Esophagus muscularis mucosa (tissue), 4 donors: ENCODE data around the gene BCL7A. TPM values are rescaled to one million over a fixed set of nuclear protein-coding genes. Genes with fewer than 3 reads are reported as not detected.

Source experiments
- DNase-seq: peaks from one replicate; pipeline ENCODE4 v3.0.0-alpha.2; 2017; ENCODE audit errors: extremely low spot score
- H3K27ac ChIP-seq, 4 donors: fragments of 200-600 bp; sonication (generic); replicated peaks in 1 of 4; 1 replicate in 3 of 4; 2 replicates in 1 of 4; pipeline ENCODE4 v1.5.1; 2016 to 2019; ENCODE audit warnings: mild to moderate bottlenecking in 1 of 4
- H3K27me3 ChIP-seq, 4 donors: fragments of 200-600 bp; sonication (generic); one replicate each; pipeline versions ENCODE4 v1.5.1 to v1.6.0; 2016 to 2019
- H3K36me3 ChIP-seq, 4 donors: fragments of 200-600 bp; sonication (generic); one replicate each; pipeline ENCODE4 v1.5.1; 2016 to 2019
- H3K4me1 ChIP-seq, 4 donors: fragments of 200-600 bp; sonication (generic); one replicate each; pipeline ENCODE4 v1.5.1; 2016 to 2019
- H3K4me3 ChIP-seq, 4 donors: fragments of 200-600 bp; sonication (generic); 1 replicate in 2 of 4; 2 replicates in 2 of 4; pipeline ENCODE4 v1.5.1; 2016 to 2019; ENCODE audit warnings: mild to moderate bottlenecking in 4 of 4, moderate library complexity in 1 of 4
- H3K9me3 ChIP-seq, 4 donors: fragments of 200-600 bp; sonication (generic); 1 replicate in 3 of 4; 2 replicates in 1 of 4; pipeline ENCODE4 v1.5.1; 2016 to 2019
- CTCF ChIP-seq, 3 experiments: fragments of 200-600 bp in 2 of 3; fragments of 450-650 bp in 1 of 3; sonication (generic) in 2 of 3; IDR thresholded peaks; one replicate each; pipeline ENCODE4 v1.5.1; 2017 to 2019; ENCODE audit warnings: antibody characterized with exemption in 3 of 3, mild to moderate bottlenecking in 2 of 3, moderate library complexity in 1 of 3
- EP300 ChIP-seq: sonication (generic); formaldehyde crosslinking; IDR thresholded peaks from one replicate; pipeline ENCODE4 v1.6.1; 2017; ENCODE audit warnings: antibody characterized with exemption
- POLR2A ChIP-seq: fragments of 450-650 bp; IDR thresholded peaks from one replicate; pipeline ENCODE4 v1.6.1; 2017; ENCODE audit warnings: antibody characterized with exemption, moderate library complexity, mild to moderate bottlenecking, low read depth
- POLR2AphosphoS5 ChIP-seq, 2 donors: sonication (generic); formaldehyde crosslinking; IDR thresholded peaks; one replicate each; pipeline ENCODE4 v1.6.1; 2017; ENCODE audit warnings: antibody characterized with exemption in 2 of 2
- WGBS: methylation state at CpG from one replicate; pipeline ENCODE4 v1.1.5; 2018; 5-methylcytosine and 5-hydroxymethylcytosine counted together
- intact Hi-C: fragments of 100-400 bp; cut with DNase I; formaldehyde crosslinking; loops from one replicate; pipeline ENCODE4 v1.15.1; 2023
- total RNA-seq, 4 donors: library from RNA; depleted of rRNA; stranded (reverse); fragments of >200 nt; gene quantifications; one replicate each; pipeline versions ENCODE4 v1.1.0 to v1.2.1, GENCODE V29; 2016

The BCL7A gene
- 10 to 100 TPM in 1 of 4 donors, 1 to 10 TPM in 3; 2.9 to 10.1 (median 6.3) TPM for total RNA-seq

- DNase-seq = no peak
- Histone ChIP-seq H3K27ac (peak within 1 kb of the TSS; percentile 72 to 92 (median 88)), H3K27me3 (no peaks in the 10 kb centered on the region), H3K36me3 (no peaks in the 10 kb centered on the region), H3K9me3 (no peaks in the 10 kb centered on the region), H3K4me1 (peaks cover 19 to 30% (median 23%) of the 10 kb centered on the region in 4 donors), H3K4me3 (peak within 1 kb of the TSS; percentile 67 to 81 (median 72))
- WGBS = 1% methylated on average over 41 of the region's 83 CpGs
- no peak for TF ChIP-seq EP300
- no peak for TF ChIP-seq POLR2A
- TF ChIP-seq CTCF (IDR thresholded peaks at IDR 0.05) = no peak
- TF ChIP-seq POLR2AphosphoS5 (IDR thresholded peaks at IDR 0.05) = peak in 1 of 2 donors; percentile 45
- intact Hi-C loops = no loop called here
Measured at GRCh38 chr12:122021822-122022392, at the start of gene BCL7A. Gene BCL7A (plus strand): TSS chr12:122021884. CDS start chr12:122022092, 208 bp downstream.

GRCh38 chr12:121974026-121974985, 47.4 kb upstream of the BCL7A start:
- no peak overlapping the region for H3K4me3 ChIP-seq
- no peak for DNase-seq
- 73% methylated on average over 13 of the region's 13 CpGs for WGBS
- H3K36me3 ChIP-seq = no peaks in the 10 kb centered on the region
- no peak overlapping the region for H3K27ac ChIP-seq
- H3K27me3 ChIP-seq = no peaks in the 10 kb centered on the region
- no peaks in the 10 kb centered on the region for H3K9me3 ChIP-seq
- TF ChIP-seq POLR2AphosphoS5 (IDR thresholded peaks at IDR 0.05) = no peak
- no peak for TF ChIP-seq POLR2A
- no peak for TF ChIP-seq CTCF (IDR thresholded peaks at IDR 0.05)
- no peak for TF ChIP-seq EP300
- peaks cover 0 to 8% (median 0%) of the 10 kb centered on the region in 4 donors for H3K4me1 ChIP-seq
- intact Hi-C loops = no loop called here

- intact Hi-C loops = no loop called here
- 92% methylated on average over 6 of the region's 6 CpGs for WGBS
Measured at GRCh38 chr12:121975021-121975420, 46.7 kb upstream of the BCL7A start.

GRCh38 chr12:121976950-121977349, 44.7 kb upstream of the BCL7A start:
- no peaks in the 10 kb centered on the region for H3K36me3 ChIP-seq
- 96% methylated on average over 5 of the region's 5 CpGs for WGBS
- intact Hi-C loops = no loop called here
- no peak for TF ChIP-seq EP300
- no peak for TF ChIP-seq POLR2A
- no peak overlapping the region for H3K27ac ChIP-seq
- H3K4me3 ChIP-seq = no peak overlapping the region
- no peaks in the 10 kb centered on the region for H3K27me3 ChIP-seq
- DNase-seq = no peak
- H3K4me1 ChIP-seq = peaks cover 0 to 4% (median 0%) of the 10 kb centered on the region in 4 donors
- no peaks in the 10 kb centered on the region for H3K9me3 ChIP-seq

More at GRCh38 chr12:121975021-121975420, 46.7 kb upstream of the BCL7A start:
- H3K4me3 ChIP-seq = no peak overlapping the region
- no peak overlapping the region for H3K27ac ChIP-seq
- H3K9me3 ChIP-seq = no peaks in the 10 kb centered on the region
- H3K36me3 ChIP-seq = no peaks in the 10 kb centered on the region
- no peak for DNase-seq
- H3K27me3 ChIP-seq = no peaks in the 10 kb centered on the region
- H3K4me1 ChIP-seq = peaks cover 0 to 8% (median 0%) of the 10 kb centered on the region in 4 donors
- TF ChIP-seq POLR2A = no peak
- TF ChIP-seq CTCF (IDR thresholded peaks at IDR 0.05) = no peak
- TF ChIP-seq EP300 = no peak
- no peak for TF ChIP-seq POLR2AphosphoS5 (IDR thresholded peaks at IDR 0.05)
